Stimulated activated CD8-positive, alpha-beta memory T cell treated with anti-CD3 and anti-CD28 coated beads, Interleukin-12 subunit alpha, Interleukin-12 subunit beta, amount 100 ng/mL, for 4 hours (primary cell): ENCODE results near the gene IQCK.

Source experiments
- DNase-seq: peaks from one replicate; pipeline ENCODE4 v3.0.0-alpha.2; 2020; ENCODE audit warnings: low read depth

The IQCK gene

DNA sequence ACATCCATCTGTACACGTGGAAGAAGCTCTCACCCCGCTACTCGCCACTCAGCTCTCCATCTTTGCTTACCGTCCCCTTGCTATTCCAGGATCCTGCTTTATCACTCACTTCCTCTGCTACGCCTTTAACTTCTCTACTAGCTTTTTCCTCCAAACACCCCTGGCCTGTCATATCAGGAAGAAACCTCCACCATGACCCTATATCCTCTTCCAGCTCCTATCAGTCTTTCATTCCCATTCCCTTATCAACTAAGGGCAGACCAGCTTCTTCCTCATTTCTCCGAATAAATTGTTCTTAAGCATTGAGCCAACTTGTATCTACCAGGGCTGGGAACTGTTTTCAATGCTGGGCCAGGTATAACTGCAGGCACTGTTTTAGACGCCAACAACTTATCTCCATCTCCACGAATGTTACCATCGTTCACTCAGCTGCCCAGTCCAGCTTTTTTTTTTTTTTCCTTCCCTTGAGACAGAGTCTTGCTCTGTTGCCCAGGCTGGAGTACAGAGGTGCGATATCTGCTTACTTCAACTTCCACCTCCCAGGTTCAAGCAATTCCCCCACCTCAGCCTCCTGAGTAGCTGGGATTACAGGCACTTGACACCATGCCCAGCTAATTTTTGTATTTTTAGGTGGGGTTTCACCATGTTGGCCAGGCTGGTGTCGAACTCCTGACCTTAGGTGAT, 4.3 kb downstream of the IQCK start:
- DNase-seq, result no peak

DNA sequence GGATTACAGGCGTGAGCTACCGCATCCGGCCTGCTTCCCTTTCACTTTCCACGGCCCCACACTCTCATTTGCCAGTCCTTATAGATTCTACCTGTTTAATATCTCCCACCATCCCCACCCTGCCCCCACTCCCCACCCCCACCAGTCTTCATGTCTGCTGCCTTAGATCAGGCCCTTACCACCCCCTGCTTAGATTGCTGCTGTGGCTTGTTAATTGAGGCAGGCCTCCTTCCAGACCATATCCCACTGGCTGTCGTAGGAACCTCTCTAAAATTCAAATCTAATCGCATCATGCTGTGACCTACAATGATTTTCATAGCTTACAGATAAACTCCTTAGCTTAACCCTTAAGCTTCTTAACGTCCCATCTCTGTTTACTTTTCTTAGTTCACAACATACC, 4.9 kb downstream of the IQCK start:
- no peak for DNase-seq

DNA sequence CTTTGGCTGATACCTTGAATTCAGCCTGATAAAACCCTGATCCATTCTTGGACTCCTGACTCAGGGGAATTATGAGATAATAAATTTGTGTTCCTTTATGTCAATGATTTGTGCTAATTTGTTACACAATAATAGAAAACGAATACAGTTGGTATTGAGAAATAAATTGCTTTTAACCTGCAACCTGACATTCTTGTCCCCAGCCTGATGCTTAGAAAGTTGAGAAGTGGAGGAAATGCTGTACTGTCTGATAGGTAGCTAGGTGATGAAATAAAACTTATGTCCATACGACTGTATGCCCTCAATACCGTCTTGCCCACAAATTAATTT, 10.5 kb downstream of the IQCK start:
- no peak for DNase-seq

DNA sequence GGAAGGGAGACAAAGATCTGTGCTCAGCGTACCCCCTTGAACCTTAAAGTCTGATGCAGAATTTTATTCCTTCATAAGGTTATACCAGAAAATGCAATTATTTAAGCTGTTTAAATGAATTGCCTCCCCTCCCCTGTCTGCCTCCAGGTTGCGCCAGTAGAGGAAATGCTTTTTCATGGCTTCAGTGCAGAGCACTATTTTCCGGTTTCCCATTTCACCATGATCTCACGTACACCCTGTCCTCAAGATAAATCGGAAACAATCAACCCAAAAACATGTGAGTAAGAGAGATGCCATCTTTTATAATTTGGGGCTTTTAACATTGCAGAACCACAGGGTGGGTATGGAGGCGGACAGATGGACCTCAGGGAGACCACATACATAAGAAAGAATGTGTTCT, 15.5 kb downstream of the IQCK start:
- DNase-seq, result no peak

DNA sequence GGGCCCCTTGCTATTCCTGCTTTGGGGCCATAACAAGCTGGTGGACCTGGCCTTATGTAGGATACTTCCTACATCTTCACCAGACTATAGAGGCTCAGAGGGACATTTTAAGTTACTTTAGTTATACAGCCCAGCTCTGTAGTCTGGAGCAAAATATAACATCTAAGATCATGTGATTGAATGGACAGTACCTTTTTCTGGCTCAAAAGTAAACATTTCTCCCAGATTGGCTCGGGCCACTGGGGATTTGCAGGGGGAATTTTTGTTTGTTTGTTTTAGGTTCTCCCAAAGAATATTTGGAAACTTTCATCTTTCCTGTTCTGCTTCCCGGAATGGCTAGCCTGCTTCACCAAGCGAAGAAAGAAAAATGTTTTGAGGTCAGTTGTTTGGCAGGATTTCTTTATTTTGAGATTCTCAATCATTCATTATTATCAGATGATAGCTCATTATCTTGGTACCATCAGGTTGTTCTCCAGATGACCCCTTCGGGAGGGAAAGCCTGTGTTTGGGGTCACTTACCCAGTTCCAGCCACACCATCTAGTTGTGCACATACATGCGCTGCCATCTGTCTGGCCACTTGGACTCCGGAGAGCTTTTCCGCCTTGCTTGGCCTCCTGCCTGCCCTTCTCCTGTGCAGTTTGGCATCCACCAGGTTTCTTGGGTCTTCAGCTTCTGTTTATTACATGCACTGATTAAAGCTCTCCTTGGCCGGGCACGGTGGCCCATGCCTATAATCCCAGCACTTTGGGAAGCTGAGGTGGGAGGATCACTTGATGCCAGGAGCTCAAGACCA, 17.2 kb downstream of the IQCK start:
- no peak for DNase-seq

DNA sequence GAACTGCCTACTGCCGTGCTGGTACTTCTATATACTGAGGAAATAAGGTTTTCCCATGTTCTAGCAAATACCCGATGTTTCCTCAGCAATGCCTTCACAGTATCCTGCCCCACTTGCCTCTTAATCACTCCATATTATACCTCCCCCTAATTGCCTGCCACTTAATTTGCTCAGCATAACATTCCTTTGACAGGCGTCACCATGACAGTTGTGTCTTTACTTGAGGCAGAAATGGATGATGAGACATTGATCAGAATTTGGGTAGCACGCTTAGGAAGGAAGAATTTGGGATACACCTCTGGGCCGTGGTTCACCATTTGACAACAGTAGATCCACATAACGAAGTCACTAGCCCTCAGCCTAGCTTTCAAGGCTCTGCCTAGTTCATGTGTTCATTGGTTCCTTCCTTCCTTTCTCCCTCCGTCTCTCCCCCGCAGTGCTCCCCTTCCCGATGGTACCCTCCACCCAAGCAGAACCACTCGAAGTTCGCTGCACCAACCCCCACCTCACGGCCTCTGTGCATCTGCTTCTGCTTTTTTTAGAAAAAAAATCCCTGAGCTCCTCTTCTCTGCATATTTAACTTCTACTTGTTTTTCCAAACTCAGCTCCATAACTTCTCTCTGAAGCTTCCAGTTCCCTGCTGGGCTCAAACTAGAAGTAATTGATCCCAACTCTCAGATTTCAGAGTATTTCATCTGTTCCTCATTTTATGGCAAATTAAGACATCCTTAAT, 19.4 kb downstream of the IQCK start:
- DNase-seq, result no peak

DNA sequence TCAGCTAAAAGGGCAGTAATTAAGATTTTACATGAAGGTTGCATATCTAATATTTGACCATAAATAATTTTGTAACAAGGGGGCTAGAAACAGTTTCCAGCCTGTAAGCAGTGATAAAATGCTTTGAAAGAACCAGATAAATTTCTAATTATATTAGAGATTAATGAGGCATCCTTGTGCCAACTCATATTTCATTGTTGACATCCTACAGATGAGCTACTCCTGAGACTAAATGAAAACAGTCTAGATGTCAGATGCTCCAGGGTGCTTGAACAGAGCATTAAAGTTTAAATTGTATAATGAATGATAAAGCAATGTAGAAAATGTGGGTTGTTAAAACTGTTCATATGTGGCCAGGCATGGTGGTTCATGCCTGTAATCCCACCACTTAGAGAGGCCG, 23.3 kb downstream of the IQCK start:
- DNase-seq, result no peak

DNA sequence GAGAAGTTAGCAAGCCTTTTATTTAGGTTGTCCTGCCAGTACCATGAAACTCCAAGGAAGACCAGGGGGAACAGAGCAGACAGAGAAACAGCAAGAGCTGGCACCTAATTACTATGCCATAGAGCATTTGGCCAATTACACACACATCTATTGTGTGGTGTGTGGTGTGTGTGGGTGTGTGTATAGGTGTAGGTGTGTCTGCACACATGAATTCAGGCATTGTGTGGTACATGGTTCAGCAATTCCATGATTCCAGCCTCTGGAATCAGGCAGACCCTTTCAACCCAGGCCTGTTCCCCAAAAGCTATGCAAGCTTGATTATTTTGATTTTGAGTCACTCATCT, 25.7 kb downstream of the IQCK start:
- no peak for DNase-seq

DNA sequence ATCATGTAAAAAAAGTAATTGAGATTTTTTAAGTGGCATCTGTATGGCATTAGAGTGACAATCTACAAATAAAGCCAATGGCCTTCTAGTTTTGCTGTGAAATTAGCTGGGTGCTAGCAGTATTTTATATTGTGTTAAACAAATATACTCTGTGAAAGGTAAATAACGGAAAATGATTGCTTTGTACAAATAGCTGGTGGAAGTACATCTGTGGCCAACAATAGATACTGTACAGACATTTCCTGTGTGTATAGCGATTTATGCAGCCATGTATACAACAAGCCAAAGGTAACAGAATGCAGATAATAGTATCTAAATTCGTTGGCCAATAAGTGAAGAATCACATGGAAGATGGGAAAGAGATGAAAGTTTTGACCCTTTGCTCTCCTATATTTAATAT, 26.6 kb downstream of the IQCK start:
- no peak for DNase-seq

DNA sequence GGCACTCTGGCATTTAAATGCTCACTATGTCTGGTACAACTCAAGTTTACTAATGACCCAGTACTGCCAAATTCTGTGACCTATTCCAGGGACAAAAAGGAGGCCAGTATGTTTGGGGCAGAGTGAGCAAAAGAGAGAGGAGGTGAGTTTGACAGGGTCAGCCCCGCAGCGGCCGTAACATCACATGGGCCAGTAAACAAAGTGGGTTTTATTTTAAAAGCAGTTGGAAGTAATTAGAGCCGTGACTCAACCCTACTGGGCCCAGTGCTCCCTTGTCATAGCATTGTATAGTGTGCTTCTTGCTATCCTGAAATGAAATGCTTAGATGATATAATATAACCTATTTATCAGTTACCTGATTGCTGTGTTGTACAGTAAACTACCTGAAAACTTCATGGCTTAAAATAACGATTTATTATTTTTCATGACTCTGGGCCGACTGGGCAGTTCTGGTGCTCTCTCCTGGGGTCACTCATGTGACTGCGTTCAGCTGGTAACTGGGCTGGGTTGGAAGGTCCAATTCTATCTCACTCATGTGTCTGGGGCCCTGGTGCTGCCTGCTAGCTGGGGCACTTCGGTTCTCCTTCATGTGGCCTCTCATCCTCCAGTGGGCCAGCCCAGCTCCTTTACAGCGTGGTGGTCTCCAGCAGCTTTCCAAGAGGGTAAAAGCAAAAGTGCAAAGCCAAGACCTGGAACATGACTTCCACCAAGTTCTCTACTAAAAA, 27.4 kb downstream of the IQCK start:
- DNase-seq, result no peak

DNA sequence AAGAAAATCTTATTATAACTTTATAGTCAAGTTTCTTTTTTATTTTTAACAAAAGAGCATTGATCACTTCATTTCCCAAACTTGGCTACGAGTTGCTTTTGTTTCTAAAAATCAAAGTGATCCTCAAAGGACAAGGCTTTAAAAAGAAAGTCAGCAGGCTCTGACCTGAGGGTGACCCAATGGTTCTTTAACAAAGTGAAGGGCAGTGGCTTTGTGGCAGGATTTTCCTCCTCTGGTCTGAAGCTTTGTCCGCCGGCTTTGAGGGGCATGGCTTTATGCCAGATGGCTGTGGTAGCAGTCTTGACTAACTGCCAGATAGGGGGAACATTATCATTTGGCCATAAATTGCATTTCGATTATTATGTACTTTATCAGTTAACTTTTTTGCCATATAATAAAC, 28.5 kb downstream of the IQCK start:
- no peak for DNase-seq

DNA sequence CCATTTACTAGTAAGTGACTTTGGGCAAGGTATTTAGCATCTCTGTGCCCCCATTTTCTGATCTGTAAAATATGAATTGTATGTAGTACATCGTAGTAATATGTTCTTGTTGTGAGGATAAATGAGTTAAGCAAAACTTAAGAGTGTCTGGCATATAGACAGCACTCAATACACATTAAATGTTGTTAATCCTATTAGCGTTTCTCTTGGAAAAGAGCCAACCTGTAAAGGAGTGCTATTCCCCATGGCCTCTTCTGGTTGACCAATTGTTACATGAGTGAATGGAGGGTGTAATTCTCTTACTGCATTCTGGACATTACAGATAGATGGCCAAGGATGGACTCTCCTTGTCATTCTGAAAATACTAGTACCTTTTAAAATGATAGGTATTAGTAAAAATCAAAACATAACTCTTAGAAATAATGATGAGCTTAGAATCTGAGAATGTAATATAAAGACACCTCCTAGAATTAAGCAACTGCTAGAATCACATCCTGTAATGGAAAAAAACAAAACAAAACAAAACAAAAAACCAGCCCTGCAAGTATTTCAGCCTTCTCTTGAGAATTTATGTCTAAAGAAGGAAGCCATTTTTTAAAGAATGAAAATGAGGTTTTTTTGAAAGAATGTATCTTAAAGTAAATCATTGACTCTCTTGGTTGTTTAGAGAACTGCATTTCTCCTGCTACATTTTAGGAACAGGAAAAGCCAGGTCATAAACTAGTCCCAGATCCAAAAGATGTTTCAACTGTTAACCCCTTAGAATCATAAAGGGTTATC, 30.5 kb downstream of the IQCK start:
- DNase-seq, result no peak

DNA sequence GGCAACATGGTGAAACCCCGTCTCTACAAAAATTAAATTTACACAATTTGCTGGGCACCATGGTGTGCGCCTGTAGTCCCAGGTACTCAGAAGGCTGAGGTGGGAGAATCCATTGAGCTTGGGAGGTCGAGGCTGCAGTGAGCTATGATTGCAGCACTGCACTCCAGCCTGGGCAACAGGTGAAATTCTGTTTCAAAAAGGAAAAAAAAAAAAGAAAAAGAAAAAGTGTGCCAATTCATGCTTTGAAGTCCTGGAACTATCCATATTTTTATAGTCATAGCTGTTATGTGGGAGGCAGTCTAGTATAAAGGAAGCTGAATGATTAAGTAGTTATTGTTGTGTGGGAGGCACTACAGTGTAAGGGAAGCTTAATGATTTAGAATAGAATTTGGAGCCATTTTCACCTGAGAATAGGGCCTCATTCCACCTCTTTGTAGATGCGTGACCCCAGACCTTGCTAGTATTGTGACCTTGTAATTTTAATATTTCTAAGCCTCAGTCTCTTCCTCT, 31.6 kb downstream of the IQCK start:
- no peak for DNase-seq

DNA sequence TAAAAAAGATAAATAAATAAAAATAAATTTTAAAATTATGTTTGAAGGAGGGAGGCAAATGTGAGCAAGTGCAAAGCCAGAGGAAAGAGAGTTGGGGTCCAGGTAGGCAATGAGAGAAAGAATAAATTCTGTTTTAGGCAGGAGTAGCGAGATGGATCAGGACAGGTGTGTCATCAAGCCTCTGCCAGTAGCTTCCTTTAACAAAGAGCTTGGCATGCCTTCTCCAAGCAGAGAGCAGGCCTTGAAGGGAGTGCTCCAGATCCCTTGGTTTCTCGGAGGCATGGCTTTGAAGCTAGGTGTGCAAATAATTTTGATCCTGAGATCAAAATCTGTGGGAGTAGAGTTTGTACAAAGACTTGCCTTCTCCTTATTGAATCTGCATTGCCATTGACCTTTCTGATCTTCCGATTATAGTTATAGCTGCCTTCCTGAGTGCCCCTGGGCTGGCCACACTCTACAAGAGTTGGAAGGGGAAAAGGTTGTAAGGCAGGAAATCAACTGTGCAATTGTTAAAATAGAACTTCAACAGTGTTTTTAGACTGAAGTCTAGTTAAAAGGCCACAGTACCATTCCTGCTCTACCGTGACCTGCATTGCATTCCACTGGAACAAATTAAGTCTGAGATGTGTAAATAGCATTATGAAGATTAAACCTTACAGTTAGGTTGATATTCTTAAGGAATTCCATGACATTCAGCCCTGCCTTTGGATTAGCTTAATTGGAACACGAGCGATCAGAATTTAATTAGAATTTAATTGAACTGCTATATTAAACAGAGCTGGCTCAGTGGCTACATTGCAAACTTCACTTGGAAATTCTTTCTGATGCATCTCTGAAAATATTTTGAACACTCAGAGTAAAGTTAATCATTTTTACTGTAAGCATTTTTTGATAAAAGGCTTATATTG, 33.7 kb downstream of the IQCK start:
- no peak for DNase-seq

DNA sequence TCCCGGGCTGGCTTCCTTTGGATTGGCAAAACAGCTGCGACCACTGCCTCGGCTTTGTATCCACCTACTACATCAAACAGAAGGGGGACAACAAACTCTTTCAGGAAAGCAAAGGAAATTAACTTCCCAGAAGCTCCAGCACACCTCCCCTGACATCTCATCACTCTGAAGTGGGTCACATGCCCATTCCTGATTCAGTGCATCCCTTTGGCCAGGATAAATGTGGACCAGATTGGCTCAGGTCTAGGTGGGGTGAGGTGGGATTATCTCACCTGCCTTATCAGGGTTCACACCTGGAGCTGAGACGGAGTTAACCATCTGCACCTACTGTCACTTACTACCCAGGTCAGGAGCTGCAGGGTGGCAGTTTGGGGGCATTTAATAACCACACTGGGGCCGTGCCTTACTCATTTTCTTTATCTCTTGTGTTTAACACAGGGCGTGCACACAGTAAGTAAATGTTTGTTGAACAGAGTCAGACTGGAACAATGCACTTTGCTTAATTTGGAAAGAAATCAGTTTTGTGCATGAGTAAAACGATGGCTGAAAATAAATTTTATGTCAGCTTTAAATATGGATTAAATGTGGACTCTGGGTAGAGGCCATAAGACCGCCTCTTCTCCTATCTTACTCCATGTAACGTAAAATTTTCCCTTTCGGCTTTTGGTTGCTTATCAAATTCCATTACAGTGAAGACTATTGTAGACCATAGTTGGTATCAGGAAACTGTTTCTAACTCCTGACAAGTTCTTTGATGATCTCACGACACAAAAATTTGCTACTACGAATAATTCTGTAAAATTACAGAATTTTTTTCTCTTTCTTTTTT, 36.0 kb downstream of the IQCK start:
- DNase-seq, result no peak

DNA sequence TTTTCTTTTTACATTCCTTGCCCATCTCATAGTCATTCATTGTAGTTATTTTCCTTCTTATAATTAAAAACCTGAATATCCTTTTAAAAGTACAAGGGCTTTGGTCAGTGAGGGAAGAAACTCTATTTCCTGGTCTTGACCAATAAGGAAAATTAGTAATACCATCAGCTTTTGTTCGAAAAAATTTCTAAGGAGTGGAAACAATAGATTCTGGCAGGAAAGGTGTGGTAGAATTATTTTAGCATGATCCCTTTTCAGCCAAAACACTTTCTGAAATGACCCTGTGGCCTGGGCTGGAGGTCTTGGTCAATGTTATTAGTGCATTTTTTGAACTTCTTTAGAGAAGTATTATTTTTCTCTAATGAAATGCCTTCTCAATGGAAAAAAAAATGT, 36.6 kb downstream of the IQCK start:
- no peak for DNase-seq

DNA sequence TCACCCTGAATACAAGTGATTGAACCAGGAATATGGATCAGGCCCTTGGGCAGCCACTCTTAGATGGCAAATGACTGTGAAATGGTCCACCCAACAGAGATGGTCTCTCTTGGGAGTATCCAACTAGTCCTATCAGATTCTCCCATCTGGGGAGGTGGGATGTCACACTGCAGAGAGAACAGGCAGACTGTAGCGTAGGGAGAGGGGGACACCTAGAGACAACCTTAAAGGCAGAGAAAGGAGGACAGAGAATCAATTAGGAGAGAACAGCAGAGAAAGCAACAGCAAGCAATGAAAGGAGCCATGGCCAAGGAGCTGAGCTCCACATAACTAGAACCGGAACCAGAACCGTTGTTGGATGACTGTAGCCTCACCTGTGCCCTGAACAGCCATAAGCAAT, 37.2 kb downstream of the IQCK start:
- no peak for DNase-seq

DNA sequence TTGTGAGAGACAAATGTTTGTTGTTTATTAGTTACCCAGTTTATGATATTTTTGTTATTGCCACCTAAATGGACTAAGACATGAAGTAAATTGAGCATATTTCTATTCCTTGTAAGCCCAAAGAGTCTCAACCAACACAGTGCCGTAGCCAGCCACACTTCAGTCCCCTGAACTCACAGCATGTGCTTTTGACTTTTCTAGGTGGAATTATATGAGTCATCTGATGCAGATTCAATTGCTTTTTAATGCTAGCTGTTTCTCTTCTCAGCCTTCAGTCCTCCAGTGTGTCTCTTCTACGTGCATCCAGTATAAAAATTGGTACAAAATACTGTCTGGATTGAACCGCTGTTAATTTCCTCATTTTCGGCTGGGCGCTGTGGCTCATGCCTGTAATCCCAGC, 39.0 kb downstream of the IQCK start:
- no peak for DNase-seq

DNA sequence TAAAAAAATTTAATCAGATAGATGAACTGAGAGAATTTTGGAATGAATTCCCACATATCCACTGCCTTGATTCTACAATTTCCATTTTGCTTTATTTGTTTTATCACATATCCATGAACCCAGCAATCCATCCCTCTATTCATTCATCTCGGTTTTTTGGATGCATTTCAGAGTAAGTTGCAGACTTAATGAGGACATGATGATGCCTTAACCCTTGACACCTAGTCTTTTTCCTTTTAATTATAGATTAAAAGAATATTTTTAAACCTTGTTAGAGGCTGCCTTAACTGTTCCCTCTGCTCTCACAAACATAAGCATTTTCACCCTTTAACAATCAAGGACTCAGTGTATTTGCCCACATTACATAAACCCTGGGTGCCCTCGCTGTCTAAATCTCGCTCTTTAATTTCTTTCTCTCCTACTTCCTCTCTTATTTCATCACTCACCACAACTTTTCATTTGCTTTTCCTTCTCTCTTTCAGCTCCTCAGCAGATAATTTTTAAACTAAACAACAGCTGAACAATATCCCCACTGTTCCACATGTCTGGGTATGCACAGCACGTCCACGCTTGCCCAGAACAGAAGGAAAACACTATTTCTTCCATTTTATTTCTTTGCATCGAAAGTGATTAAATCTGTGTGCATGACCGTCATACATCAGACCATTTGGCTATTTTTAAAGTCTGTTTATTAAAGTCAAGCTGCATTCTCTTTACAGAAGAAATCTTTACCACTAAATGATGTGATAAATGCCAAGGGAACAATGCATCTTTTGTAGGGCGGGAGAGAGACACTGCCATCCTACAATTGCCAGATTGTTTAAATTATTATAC, 39.9 kb downstream of the IQCK start:
- DNase-seq, result no peak
